Activated CD8-positive, alpha-beta memory T cell treated with anti-CD3 and anti-CD28 coated beads for 1 hour (primary cell): ENCODE data around the gene TFB1M.

Experiments
- DNase-seq, 2 donors: peaks; one replicate each; pipeline ENCODE4 v3.0.0-alpha.2; 2020; ENCODE audit warnings: low read depth in 1 of 2; ENCODE audit errors: extremely low read depth in 1 of 2

Gene TFB1M

DNA sequence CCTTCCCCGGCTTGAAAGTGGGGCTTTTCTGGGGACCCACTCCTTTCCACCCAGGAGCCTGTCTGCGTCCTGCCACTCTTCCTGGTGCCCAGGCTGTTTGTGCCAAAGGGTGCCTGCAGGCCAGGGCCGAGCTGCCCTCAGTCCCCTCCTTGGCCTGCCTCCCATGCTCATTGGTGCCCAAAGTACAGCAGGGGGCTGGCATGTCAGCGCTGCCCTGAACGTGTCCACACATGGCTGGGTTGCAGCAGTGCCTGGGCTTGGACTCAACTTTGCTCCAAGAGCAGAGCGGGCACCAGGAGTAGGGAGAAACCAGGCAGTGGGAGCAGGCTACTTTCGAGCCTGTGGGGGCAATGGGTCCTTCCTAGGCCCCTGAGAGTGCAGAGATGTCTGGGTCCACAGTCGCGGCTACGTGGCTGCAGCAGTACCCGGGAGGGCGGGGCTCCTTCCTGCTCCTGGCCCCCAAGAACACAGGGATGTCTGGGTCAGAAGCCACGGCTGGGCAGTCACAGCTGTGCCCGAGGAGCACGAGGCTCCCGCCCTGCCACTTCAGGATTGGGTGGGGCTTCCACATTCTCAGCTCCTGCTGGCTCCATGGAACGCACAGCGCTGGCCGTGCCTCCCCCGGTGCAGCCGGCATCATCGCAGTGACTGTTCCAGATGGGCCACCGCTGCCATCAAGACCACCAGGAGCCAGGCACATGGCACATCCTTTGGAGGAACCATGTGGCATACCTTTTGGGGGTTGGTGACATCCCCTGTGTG, 100.5 kb downstream of the TFB1M start:
- DNase-seq, result no peak

DNA sequence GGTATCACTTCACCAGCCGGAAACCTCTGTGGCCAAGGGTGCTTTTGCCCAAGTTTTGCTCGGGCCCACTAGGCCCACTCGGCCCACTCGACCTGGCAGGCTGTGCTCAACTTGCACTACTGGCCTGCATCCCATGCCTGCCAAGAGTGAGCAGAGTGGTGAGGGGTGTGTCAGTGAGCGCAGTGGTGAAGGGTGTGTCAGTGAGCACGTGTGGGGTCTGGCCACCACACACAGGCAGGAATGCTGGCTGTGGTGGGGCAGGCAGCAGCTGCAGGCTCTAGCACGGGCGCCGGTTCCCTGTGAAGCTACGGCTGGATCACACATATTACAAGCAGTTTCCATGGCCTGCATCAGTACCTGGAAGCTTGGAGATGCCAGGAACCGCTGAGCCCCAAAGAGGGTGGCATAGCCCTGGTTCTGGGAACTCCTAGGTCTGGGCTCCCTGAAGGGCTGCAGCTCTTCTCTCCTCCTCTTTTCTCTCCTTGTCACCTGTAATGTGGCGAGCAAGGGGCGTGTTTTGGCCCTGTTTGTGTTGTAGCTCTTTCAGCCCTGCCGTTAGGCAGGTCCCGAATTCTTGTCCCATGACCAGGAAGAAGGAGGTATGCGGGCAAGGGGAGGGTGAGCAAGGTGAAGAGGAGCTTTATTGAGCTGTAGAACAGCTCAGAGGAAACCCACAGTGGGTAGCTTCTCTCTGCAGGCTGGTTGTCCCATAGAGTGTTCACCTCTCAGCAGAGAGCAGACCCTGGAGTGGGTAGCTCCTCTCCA, 101.5 kb downstream of the TFB1M start:
- no peak for DNase-seq

DNA sequence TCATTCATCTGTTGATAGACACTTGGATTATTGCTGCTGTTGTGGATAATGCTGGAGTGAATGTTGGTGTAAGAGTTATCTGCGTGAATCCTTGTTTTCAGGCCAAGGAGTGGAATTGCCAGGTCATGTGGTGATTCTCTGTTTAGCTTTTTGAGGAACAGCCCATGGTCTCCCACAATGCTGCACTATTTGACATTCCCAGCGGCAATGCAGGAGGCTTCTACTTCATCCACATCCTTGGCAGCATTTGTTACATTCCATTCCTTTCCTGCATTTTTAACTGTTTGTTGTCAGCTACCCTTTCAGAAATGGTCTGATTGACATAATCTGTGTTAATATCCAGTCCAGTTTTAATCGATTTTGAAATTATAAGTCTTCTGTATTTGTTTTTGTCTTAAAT, 102.2 kb downstream of the TFB1M start:
- no peak for DNase-seq

DNA sequence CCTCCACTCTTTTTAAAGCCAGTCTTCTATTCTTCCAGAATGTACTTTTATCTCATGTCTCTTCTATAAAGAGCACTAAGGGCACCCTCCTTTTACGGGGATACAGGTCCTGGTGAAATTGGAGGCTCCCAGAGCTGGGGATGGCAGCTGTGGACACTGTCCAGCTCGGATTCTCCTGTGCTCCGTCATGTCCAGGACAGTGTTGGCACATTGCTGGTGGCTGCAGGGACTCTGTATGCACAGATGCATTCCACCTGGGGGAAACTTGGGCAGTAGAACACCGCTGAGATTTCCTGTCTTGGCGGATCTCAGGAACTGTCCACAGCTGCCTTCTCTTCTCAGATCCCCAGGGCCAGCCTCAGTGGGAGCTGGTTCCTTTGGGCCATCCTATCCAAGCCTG, 107.1 kb downstream of the TFB1M start:
- DNase-seq, result no peak
